BLaER1 (cell line): Measurements from ENCODE around the gene POLR1C.

Experiments used
- H3K27ac ChIP-seq: shearing (Covaris generic); formaldehyde crosslinking; 2 replicates; pipeline ENCODE4 v1.8.1; 2022
- H3K27me3 ChIP-seq: shearing (Covaris generic); formaldehyde crosslinking; 2 replicates; pipeline ENCODE4 v1.8.1; 2022
- H3K36me3 ChIP-seq: shearing (Covaris generic); formaldehyde crosslinking; 2 replicates; pipeline ENCODE4 v1.8.1; 2022
- H3K4me1 ChIP-seq: shearing (Covaris generic); formaldehyde crosslinking; 2 replicates; pipeline ENCODE4 v1.8.1; 2022
- H3K4me2 ChIP-seq: shearing (Covaris generic); formaldehyde crosslinking; 2 replicates; pipeline ENCODE4 v1.8.1; 2022
- H3K4me3 ChIP-seq: shearing (Covaris generic); formaldehyde crosslinking; 2 replicates; pipeline ENCODE4 v1.8.1; 2022
- H3K9ac ChIP-seq: shearing (Covaris generic); formaldehyde crosslinking; 2 replicates; pipeline ENCODE4 v1.8.1; 2022
- H3K9me3 ChIP-seq: shearing (Covaris generic); formaldehyde crosslinking; 2 replicates; pipeline ENCODE4 v1.8.1; 2022
- H4K20me1 ChIP-seq: shearing (Covaris generic); formaldehyde crosslinking; 2 replicates; pipeline ENCODE4 v1.8.1; 2022
- Cebpa-rat ChIP-seq: shearing (Covaris generic); IDR thresholded peaks from 2 replicates; pipeline ENCODE4 v1.8.1; 2022

Gene POLR1C

DNA sequence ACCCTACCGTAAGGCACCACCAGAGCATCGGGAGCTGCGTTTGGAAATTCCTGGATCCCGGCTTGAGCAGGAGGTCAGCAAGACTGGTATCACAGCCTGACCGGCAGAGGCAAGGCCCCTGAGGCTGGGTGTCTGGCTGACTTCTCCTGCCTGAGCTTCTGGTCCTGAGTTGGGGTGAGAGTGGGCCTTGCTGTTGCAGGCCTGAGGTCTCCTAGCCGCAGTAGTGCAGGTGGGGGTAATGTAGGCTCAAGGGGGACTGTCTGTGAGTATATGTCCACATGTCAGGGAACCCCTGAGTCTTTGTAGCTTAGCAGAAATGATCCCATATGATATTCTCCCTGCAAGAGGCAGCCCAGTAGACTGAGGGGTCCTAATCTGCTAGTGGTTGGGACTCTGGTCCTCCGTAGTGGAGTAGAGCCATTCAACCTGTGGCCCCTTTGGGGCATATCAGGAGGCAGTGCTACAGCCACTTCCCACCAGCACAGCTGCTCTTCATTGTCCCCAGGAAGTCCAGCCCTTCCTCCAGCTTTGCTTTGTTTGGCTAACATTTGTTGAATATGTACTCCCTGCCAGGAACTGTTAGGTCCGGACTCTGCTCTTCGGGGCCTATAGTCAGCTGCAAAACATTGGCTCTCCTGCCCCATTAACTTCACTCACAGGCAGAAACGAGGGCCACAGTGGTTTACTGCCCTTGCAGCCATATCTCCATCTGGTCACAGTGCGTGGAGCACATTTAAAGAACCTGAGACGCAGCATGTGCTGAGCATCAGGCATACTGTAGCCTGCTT is 17.7 kb upstream of the POLR1C start:
- H3K27ac ChIP-seq, result no peak overlapping the region
- no peaks in the 10 kb centered on the region for H3K27me3 ChIP-seq
- no peaks in the 10 kb centered on the region for H3K9me3 ChIP-seq
- no peak overlapping the region for H3K9ac ChIP-seq
- H3K4me1 ChIP-seq, result peaks cover 24% of the 10 kb centered on the region
- no peak overlapping the region for H3K4me2 ChIP-seq
- H3K4me3 ChIP-seq, result no peak overlapping the region
- no peak for TF ChIP-seq Cebpa-rat
- peaks cover 91% of the 10 kb centered on the region for H3K36me3 ChIP-seq
- H4K20me1 ChIP-seq, result peaks cover 69% of the 10 kb centered on the region

- 0 out of 2 replicates have a peak overlapping the region, but pooled peaks have one; percentile 29 for H3K9ac ChIP-seq
- no peaks in the 10 kb centered on the region for H3K27me3 ChIP-seq
- H3K9me3 ChIP-seq, result no peaks in the 10 kb centered on the region
- peaks cover 97% of the 10 kb centered on the region for H3K36me3 ChIP-seq
- H3K4me2 ChIP-seq, result no peak overlapping the region
- H3K4me3 ChIP-seq, result no peak overlapping the region
- peaks cover 59% of the 10 kb centered on the region for H4K20me1 ChIP-seq
- H3K27ac ChIP-seq, result no peak overlapping the region
- peaks cover 13% of the 10 kb centered on the region for H3K4me1 ChIP-seq
- TF ChIP-seq Cebpa-rat, result no peak
Measured at GRCh38 chr6:43500921-43501320, 16.0 kb upstream of the POLR1C start.

DNA sequence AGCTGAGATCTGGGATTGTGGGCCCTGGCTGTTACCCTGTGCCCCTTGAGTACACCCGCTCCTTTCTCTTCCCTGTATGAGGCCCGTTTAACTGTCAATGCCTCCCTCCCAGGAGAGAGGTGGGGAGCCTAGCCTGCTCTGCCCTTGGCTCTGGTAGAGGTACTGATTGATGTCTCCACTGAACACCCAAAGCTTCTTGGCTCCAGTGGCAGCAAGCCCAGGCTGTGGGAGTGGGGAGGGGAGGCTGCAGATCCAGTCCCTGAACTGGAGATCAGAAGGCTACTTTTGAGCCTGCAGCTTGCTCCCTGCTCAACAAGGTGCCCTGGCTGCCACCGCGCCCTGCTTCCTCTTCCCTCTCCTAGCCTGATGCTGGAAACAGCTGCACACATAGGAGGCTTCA is 14.2 kb upstream of the POLR1C start:
- peaks cover 56% of the 10 kb centered on the region for H4K20me1 ChIP-seq
- no peak for TF ChIP-seq Cebpa-rat
- peaks cover 8% of the 10 kb centered on the region for H3K27me3 ChIP-seq
- peaks cover 16% of the 10 kb centered on the region; the same call in 1 of the 2 replicates for H3K4me1 ChIP-seq
- no peak overlapping the region for H3K4me2 ChIP-seq
- H3K9ac ChIP-seq, result peak overlapping the region; percentile 7; the same call in 1 of the 2 replicates
- no peak overlapping the region for H3K27ac ChIP-seq
- H3K9me3 ChIP-seq, result no peaks in the 10 kb centered on the region
- no peak overlapping the region for H3K4me3 ChIP-seq
- peaks cover 87% of the 10 kb centered on the region for H3K36me3 ChIP-seq

DNA sequence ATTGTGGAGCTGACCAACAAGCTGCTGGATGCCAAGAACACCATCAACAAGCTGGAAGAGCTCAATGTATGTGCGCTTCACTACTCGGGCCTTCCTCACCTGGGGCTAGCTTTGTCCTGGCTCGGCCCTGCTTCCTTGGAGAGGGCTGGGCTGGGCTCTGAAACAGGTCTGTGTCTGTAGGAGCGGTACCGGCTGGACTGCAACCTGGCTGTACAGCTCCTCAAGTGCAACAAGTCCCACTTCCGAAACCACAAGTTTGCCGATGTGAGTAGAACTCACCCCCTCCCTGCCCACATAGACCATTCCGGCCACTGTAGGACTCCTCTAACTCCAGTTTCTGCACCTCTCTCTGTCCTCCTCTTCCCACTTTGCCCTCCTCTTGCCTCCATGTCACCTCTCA is 13.4 kb upstream of the POLR1C start:
- peaks cover 17% of the 10 kb centered on the region for H3K4me1 ChIP-seq
- TF ChIP-seq Cebpa-rat, result no peak
- H4K20me1 ChIP-seq, result peaks cover 60% of the 10 kb centered on the region
- no peaks in the 10 kb centered on the region for H3K9me3 ChIP-seq
- peaks cover 79% of the 10 kb centered on the region for H3K36me3 ChIP-seq
- H3K27ac ChIP-seq, result no peak overlapping the region
- H3K9ac ChIP-seq, result no peak overlapping the region
- no peak overlapping the region for H3K4me3 ChIP-seq
- no peak overlapping the region for H3K4me2 ChIP-seq
- H3K27me3 ChIP-seq, result peaks cover 16% of the 10 kb centered on the region

- Histone ChIP-seq H3K9ac (no peak overlapping the region), H3K9me3 (no peaks in the 10 kb centered on the region), H3K27me3 (peaks cover 31% of the 10 kb centered on the region), H3K4me3 (no peak overlapping the region), H4K20me1 (peaks cover 67% of the 10 kb centered on the region), H3K4me2 (no peak overlapping the region), H3K36me3 (peaks cover 64% of the 10 kb centered on the region), H3K27ac (no peak overlapping the region), H3K4me1 (peaks cover 30% of the 10 kb centered on the region)
- TF ChIP-seq Cebpa-rat, result no peak
Measured at GRCh38 chr6:43504756-43505593, 11.9 kb upstream of the POLR1C start.

- no peak for TF ChIP-seq Cebpa-rat
- Histone ChIP-seq H3K4me3 (no peak overlapping the region), H3K36me3 (peaks cover 59% of the 10 kb centered on the region), H3K4me2 (no peak overlapping the region), H3K9me3 (no peaks in the 10 kb centered on the region), H3K9ac (no peak overlapping the region), H4K20me1 (peaks cover 74% of the 10 kb centered on the region), H3K27me3 (peaks cover 38% of the 10 kb centered on the region), H3K27ac (no peak overlapping the region), H3K4me1 (peaks cover 35% of the 10 kb centered on the region)
Measured at GRCh38 chr6:43505718-43506117, 11.2 kb upstream of the POLR1C start.

GRCh38 chr6:43506171-43506570 is 10.7 kb upstream of the POLR1C start:
- Histone ChIP-seq H3K36me3 (peaks cover 59% of the 10 kb centered on the region), H3K4me3 (no peak overlapping the region), H3K4me2 (no peak overlapping the region), H3K9me3 (no peaks in the 10 kb centered on the region), H3K4me1 (peaks cover 39% of the 10 kb centered on the region), H3K27me3 (peaks cover 38% of the 10 kb centered on the region), H4K20me1 (peaks cover 74% of the 10 kb centered on the region), H3K27ac (no peak overlapping the region), H3K9ac (no peak overlapping the region)
- TF ChIP-seq Cebpa-rat, result no peak

DNA sequence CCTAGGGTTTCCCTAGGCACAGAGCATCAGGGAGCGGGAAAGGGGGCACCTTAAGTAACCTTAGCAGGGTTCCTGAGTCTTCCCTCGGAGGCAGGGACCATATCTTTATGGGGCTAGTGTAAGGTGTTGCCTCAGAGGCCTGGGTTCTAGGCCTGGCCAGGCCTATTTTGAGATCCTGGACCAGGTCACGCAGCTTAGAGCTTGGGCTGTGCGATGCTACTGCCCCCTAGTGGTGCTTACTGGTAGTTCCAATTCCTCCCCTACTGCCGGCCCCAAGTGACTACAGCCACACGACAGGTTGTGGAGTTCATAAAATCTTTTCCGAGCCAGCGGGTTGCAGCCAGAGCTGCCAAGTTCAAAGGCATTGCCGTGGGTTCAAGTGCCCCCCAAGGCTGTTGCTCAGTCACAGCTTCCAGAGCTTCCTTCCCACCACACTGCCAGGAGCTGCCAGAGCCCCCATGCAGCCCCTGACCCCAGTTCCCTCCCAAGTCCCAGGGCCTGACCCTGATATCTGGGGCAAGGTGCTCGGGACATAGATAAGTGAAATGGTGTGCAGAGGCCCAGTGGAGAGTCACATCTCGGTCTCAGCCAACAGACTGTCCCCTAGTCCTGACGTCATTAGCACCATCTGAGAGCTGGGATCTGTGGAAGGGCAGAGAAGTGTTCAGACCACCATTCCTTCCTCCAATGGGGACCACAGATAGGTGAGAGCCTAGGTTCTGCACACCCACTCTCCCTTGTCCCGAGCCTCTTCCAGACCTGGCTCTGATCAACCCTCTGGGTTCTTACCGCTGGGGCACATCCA is 10.0 kb upstream of the POLR1C start:
- H3K4me3 ChIP-seq, result no peak overlapping the region
- H3K4me1 ChIP-seq, result peaks cover 46% of the 10 kb centered on the region
- peaks cover 79% of the 10 kb centered on the region for H4K20me1 ChIP-seq
- TF ChIP-seq Cebpa-rat, result no peak
- H3K9me3 ChIP-seq, result no peaks in the 10 kb centered on the region
- peaks cover 38% of the 10 kb centered on the region for H3K27me3 ChIP-seq
- no peak overlapping the region for H3K27ac ChIP-seq
- no peak overlapping the region for H3K9ac ChIP-seq
- H3K4me2 ChIP-seq, result no peak overlapping the region
- peaks cover 59% of the 10 kb centered on the region for H3K36me3 ChIP-seq

GRCh38 chr6:43508481-43509141 is 8.3 kb upstream of the POLR1C start:
- H3K27ac ChIP-seq, result no peak overlapping the region
- peaks cover 38% of the 10 kb centered on the region for H3K27me3 ChIP-seq
- no peaks in the 10 kb centered on the region for H3K9me3 ChIP-seq
- no peak overlapping the region for H3K9ac ChIP-seq
- H3K4me1 ChIP-seq, result peaks cover 63% of the 10 kb centered on the region
- peaks cover 59% of the 10 kb centered on the region for H3K36me3 ChIP-seq
- peaks cover 81% of the 10 kb centered on the region for H4K20me1 ChIP-seq
- peak overlapping the region; percentile 93 for H3K4me2 ChIP-seq
- no peak for TF ChIP-seq Cebpa-rat
- H3K4me3 ChIP-seq, result no peak overlapping the region
